GM10266 (cell line): ENCODE measurements around the gene RBL2.
"Not testable (repeated sequence)": the region's sequence is repeated elsewhere in the genome, so short reads cannot be mapped to it uniquely, and the experiment has no call there.

ENCODE experiments used
- DNase-seq: peaks from one replicate; pipeline ENCODE4 v3.0.0; 2012; ENCODE audit errors: extremely low spot score
- TF ChIP-seq, protein P1 (sequence below): IDR thresholded peaks from 2 replicates; pipeline ENCODE4 v1.5.1; 2012; ENCODE audit warnings: mild to moderate bottlenecking, low read depth; ENCODE audit not compliant: control insufficient read depth, insufficient read depth; ENCODE audit errors: missing control alignments

The RBL2 gene

DNA sequence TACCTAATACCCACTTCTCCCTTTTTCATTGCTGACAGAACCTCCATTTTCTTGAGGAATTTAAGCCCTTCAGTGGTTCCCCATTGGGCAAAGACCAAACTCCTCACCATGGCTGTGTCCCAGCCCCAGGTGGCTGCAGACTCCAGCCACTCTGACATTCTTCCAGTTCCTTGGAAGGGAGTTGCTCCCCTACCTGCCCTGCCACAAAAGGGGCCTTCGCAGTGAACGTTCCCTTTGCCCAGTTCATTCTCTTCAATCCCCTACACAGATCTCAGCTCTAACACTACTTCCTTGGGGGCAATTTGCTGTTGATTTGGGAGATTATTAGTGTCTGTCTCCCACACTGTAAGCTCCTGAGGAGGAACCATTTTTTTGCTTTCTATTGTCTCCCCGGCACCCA lies 72.0 kb downstream of the RBL2 start:
- DNase-seq, result no peak
- TF ChIP-seq, protein P1, sequence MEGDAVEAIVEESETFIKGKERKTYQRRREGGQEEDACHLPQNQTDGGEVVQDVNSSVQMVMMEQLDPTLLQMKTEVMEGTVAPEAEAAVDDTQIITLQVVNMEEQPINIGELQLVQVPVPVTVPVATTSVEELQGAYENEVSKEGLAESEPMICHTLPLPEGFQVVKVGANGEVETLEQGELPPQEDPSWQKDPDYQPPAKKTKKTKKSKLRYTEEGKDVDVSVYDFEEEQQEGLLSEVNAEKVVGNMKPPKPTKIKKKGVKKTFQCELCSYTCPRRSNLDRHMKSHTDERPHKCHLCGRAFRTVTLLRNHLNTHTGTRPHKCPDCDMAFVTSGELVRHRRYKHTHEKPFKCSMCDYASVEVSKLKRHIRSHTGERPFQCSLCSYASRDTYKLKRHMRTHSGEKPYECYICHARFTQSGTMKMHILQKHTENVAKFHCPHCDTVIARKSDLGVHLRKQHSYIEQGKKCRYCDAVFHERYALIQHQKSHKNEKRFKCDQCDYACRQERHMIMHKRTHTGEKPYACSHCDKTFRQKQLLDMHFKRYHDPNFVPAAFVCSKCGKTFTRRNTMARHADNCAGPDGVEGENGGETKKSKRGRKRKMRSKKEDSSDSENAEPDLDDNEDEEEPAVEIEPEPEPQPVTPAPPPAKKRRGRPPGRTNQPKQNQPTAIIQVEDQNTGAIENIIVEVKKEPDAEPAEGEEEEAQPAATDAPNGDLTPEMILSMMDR, result no peak

DNA sequence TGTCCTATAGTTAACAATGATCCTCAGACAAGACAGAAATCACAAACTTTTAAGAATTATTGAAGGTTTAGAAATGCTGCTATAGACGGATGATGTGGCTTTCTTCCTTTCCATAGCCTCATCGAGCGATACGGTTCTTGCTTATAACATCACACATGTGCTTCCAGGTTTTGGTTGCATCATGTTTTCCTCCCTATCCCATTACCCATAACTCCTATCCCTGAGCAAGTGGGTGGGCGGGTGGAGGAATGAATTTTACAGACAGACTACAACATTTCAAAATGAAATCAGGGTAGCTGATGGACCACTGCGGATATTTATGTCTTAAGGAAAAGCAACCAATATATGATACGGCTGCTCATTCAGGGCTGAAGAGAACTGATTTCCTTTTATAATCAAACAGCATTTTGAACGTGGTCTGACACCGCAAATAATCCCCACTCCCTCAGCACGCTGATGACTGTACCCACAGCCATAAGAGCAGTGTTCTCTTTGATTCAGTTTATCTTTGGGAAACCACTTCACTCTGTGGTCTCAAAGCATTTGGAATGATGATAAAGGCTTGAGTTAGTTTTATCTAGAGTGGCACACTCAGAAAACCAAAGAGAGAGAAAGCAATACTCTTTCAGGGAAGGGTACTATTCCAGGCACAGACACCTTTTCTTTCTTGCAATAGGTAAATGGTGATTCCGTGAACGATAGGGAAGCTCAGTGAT lies 73.4 kb downstream of the RBL2 start:
- TF ChIP-seq, protein P1, result no peak
- no peak for DNase-seq

DNA sequence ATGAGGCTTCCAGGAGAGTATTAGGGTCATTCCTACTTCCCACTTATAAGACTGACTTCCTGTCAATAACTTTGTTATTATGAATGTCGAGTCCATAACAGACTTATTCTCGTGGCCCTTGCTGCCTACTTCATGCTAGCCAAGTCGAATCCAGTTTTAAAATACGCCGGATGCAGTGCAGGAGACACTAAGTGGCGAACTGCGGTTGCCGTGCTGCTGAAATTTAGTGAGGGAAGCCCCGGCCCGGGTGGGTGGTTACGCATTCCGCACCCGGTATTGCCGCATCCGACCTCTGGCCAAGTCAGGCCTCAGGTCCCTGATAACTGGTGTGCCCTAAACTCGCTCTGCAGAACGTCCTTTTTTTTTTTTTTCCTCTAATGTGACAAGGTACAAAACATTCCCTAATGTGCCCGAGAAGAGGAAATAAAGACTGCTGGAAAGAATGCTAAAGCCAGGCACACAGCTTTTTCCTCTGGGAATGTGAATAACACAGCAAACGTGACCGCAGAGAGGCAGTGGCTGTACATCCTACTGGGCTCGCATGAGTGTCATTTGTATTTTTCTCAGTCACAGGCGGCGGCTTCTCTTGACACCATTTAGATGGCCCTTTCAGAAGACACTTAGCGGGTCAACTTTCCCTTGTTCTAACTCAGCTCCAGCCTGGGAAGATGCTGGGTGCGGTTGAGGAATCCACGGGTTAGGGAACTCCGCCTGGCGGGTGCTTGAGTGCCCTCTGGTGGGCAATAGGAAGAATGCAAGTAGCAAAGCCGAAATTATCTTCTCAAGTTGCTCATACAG lies 75.8 kb downstream of the RBL2 start:
- TF ChIP-seq, protein P1, result peak; percentile 84
- DNase-seq, result peak; percentile 51

DNA sequence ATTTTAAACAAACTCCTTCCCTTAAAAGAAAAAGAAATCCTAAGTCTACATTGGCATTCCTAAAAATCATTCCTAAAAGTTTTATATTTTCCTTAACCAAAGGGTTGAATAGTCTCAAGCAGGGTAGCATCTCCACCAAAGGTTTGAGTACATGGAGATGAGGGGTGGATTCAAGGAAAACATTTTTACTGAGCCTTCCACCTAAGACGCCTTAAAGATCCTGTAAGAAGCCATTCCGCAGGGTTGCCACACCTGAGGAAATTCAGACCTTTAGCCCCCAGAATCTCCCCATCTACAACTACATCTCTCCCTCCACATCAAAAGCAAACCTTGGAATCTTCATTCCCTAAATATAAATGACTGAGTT lies 76.4 kb downstream of the RBL2 start:
- TF ChIP-seq, protein P1, result no peak

DNA sequence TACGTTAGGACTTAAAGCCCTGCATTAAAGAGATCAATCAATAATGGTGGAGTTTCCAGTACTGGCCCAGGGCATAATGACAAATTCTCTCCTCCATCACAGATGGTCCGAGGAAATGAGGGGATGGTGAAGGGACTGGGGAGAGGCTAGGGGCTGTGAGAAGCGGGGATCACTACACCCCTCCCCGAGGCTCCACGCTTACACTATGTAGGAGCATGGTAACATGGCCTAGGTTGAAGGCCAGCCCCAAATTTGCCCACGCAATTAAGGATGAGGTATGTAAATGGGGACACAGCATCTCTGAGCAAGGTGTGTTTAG lies 76.8 kb downstream of the RBL2 start:
- TF ChIP-seq, protein P1, result no peak

More for the DNA sequence above, 76.4 kb downstream of the RBL2 start:
- DNase-seq, result no peak

DNA sequence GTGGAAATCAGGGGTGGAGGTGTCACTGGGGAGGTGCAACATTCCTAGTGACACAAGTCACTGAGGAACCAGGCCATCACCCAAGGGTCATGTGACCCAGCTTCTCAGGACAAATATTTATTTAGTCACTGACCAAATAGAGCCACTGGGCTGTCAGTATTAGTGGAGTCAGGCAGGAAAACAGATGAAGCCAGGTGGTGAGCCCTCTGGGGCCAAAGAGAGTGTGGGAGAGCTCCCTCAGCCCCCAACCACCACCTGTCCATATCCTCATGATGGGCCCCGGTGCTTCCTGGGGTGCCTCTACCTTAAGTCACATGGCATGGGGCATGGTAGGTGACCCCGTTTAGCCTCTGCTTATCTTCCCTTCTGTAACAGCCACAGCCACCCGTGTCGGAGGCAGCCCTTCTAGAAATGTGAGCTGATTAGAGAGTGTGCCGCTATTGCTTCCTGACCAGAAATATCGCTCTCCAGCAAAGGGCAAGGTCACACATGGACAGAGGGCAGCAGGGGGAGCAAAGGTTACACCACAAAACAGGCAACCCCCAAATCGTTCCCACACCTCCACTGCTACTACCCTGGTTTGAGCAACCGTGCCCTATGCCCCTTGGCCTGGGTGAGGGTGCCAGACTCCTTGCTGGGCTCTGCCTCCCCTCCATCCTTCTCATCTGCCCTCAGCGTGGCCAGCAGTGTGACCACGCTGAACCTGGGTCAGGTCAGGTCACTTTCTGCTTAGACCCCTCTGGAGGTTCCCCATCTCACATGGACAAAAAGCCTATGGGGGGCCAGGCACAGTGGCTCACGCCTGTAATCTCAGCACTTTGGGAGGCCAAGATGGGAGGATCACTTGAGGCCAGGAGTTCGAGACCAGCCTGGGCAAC lies 77.4 kb downstream of the RBL2 start:
- DNase-seq, result no peak

More for the DNA sequence above, 76.8 kb downstream of the RBL2 start:
- DNase-seq, result no peak

DNA sequence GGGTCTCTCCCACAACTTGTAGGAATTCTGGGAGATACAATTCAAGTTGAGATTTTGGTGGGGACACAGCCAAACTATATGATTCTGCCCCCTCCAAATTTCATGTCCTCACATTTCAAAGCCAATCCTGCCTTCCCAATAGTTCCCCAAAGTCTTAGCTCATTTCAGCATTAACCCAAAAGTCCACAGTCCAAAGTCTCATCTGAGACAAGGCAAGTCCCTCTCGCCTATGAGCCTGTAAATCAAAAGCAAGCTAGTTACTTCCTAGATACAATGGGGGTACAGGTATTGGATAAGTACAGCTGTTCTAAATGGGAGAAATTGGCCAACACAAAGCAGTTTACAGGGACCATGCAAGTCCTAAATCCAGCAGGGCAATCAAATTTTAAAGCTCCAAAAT lies 78.5 kb downstream of the RBL2 start:
- DNase-seq, result not testable (repeated sequence)

More for the DNA sequence above, 77.4 kb downstream of the RBL2 start:
- TF ChIP-seq, protein P1, result no peak
